Hematopoietic multipotent progenitor cell treated with erythropoietin and hydrocortisone succinate and interleukin-3 and kit ligand, for 4 days (in vitro differentiated cells): ENCODE data around the gene PLP1.
"Not testable (repeated sequence)": the region's sequence is repeated elsewhere in the genome, so short reads cannot be mapped to it uniquely, and the experiment has no call there.

ENCODE experiments used
- DNase-seq: peaks from one replicate; pipeline ENCODE4 v3.0.0-alpha.2; 2015

Gene PLP1

GRCh38 chrX:103781706-103782105, 5.1 kb downstream of the PLP1 start:
- no peak for DNase-seq

- no peak for DNase-seq
Observed at GRCh38 chrX:103782640-103783039, 6.0 kb downstream of the PLP1 start.

GRCh38 chrX:103783196-103783595, 6.6 kb downstream of the PLP1 start:
- peak; percentile 1 for DNase-seq

GRCh38 chrX:103783971-103784370, 7.3 kb downstream of the PLP1 start:
- no peak for DNase-seq

- DNase-seq: peak; percentile 0
Observed at GRCh38 chrX:103789004-103789403, 12.4 kb downstream of the PLP1 start.

GRCh38 chrX:103791228-103791627, 14.6 kb downstream of the PLP1 start:
- DNase-seq: no peak

- no peak for DNase-seq
Observed at GRCh38 chrX:103791826-103792485, 15.3 kb downstream of the PLP1 start.

- no peak for DNase-seq
Observed at GRCh38 chrX:103792916-103793544, 16.4 kb downstream of the PLP1 start.

- no peak for DNase-seq
Observed at GRCh38 chrX:103793545-103793940, 16.9 kb downstream of the PLP1 start.

GRCh38 chrX:103794119-103794518, 17.5 kb downstream of the PLP1 start:
- no peak for DNase-seq

GRCh38 chrX:103797691-103798090, 21.1 kb downstream of the PLP1 start:
- no peak for DNase-seq

GRCh38 chrX:103800318-103800717, 23.7 kb downstream of the PLP1 start:
- DNase-seq: no peak

GRCh38 chrX:103805860-103806259, 29.2 kb downstream of the PLP1 start:
- no peak for DNase-seq

- no peak for DNase-seq
Observed at GRCh38 chrX:103806862-103807474, 30.3 kb downstream of the PLP1 start.

GRCh38 chrX:103811858-103812257, 35.2 kb downstream of the PLP1 start:
- no peak for DNase-seq

GRCh38 chrX:103817101-103817500, 40.5 kb downstream of the PLP1 start:
- not testable (repeated sequence) for DNase-seq

GRCh38 chrX:103817502-103817901, 40.9 kb downstream of the PLP1 start:
- peak; percentile 80 for DNase-seq

- no peak for DNase-seq
Observed at GRCh38 chrX:103818842-103819619, 42.4 kb downstream of the PLP1 start.

GRCh38 chrX:103820802-103821201, 44.2 kb downstream of the PLP1 start:
- not testable (repeated sequence) for DNase-seq

- no peak for DNase-seq
Observed at GRCh38 chrX:103823591-103823990, 47.0 kb downstream of the PLP1 start.

- DNase-seq: no peak
Observed at GRCh38 chrX:103825881-103826280, 49.2 kb downstream of the PLP1 start.

- no peak for DNase-seq
Observed at GRCh38 chrX:103828529-103828928, 51.9 kb downstream of the PLP1 start.

- DNase-seq: no peak
Observed at GRCh38 chrX:103830848-103831247, 54.2 kb downstream of the PLP1 start.
